NAMALWA (cell line): ENCODE measurements around the gene TCF15.
A peak's percentile ranks its signal among the peaks of the same experiment; 100 is the strongest.

ENCODE experiments used
- DNase-seq: peaks from one replicate; pipeline ENCODE4 v3.0.0-alpha.2; 2015; ENCODE audit warnings: low spot score

Gene TCF15

DNA sequence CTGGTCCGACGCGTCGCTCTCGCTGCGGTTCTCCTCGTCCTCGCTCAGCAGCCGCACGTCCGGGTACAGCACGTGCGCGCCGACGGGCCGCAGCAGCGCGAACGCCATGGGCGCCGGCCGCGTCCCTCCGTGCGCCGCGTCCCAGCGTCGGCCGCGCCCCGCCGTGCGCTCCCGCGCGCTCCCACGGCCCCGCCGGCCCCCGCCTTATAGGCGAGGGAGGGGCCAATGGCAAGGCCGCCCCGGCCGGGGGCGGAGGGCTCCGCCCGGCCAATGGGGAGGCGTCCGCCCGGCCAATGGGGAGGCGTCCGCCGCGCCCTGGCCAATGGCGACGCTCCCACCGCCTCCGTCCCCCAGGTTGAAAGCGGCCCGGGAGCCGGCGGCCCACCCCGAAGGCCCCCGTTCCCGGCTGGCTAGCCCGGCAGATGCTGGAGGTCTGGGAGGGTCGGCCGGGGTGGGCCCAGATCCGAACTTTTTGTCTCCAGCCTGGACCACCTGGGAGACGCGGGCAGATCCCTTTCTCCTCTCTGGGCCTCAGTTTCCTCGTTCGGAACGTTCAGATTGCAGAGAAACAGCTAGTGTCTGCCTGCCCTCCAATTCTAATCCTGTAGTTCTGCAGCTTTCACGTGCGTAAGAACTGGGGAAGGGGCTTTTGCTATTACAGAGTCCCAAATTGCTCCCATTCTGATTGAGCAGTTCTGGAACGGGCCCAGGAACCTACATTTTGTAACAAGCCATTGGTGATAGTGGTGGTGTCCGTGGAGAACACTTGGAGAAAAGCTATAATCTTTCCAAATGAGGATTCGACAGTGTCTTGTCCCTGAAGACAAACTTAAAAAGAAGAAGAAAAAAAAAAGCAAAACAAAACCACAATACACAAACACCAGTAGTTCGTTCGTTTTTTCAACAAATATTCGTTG lies at the start of gene TCF15:
TCF15 (minus strand) TSS at position 180 of the 917 bp plus-strand sequence; CDS start at position 108, 72 bp downstream.
- DNase-seq, result no peak

DNA sequence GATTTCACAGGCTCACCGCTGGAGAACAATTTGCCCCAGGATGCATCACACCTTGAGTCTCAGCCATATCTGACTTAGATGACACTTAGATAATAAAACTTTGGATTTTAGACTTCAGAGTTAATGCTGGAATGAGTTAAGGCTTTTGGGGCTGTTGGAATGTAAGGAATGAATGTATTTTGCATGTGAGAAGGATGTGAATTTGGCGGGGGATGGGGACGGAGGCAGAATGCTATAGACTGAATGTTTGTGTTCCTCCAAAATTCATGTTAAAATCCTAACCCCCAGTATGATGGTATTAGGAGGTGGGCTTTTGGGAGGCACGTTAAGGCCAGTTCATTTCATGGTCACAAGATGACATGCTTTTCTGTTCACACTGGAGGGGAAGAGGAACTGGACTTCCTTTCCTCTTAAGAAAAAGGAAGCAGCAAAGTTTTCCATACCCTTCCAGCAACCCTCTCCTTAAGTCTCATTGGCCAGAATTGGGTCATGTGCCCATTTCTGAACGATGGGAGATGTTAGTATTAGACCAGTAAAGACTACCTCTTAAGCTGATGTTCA lies 48.7 kb upstream of the TCF15 start:
- DNase-seq, result no peak

- no peak for DNase-seq
Measured at GRCh38 chr20:658202-658601, 48.1 kb upstream of the TCF15 start.

- no peak for DNase-seq
Measured at GRCh38 chr20:655726-656624, 45.9 kb upstream of the TCF15 start.

DNA sequence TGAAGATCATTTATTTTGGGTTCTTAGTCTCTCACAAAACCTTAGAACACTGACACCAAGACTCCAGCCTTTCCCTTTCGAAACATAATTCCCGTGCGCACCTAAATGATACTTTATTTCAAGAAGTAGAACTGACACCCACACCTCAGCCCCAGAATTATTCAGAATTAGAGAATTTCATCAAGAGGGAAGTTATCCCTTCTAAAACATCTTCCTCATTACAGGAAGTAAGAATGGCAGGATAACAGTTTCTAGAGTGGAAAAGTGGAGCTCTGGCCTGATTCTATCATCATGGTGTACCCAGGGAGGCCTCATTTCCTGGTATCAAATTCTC lies 44.3 kb upstream of the TCF15 start:
- DNase-seq, result no peak

- DNase-seq, result no peak
Measured at GRCh38 chr20:653590-654416, 43.7 kb upstream of the TCF15 start.

DNA sequence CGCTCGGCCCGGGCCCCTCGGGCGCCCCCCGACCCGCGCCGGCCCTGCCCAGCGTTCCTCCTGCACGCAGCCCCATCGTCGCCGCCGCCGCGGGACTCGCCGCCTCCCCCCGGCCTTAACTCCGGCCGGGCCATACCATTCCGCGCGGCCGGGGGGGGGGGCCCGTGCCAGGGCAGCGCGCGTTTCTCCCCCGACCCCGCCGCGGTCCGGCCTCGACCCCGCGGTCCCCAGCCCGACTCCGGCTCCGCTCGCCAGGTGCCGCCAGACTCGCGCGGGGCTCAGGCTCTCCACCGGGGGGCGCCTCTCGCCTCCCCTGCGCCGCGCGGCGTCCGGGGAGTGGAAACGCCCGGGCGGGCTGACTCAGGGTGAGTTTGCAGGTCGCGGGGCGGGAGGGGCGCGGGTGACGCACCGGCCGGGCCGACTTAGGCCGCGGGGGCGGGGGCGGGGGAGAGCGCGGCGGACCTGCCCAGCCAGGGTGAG lies 43.0 kb upstream of the TCF15 start, which contains the start of gene SRXN1:
SRXN1 (minus strand) TSS at position 91 of the 480 bp plus-strand sequence; CDS start at position 76, 15 bp downstream.
- DNase-seq, result peak; percentile 78

GRCh38 chr20:652615-653109 lies 42.6 kb upstream of the TCF15 start:
- DNase-seq, result no peak

- DNase-seq, result no peak
Measured at GRCh38 chr20:651713-652614, 41.9 kb upstream of the TCF15 start.

DNA sequence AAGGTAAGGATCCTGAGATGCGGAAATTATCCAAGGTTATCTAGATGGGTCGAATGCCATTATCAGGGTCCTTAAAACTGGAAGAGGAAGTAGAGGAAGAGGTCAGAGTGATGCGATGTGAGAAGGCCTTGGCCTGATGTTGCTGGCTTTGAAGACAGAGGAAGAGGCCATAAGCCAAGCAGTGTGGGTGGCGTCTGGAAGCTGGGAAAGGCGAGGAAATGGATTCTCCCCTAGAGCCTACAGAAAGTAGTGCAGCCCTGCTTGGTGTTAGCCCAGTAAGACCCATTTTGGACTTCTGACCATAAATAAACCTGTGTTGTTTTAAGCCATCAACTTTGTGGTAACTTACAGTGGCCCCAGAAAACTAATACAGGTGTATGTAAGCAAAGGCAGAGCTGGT lies 40.8 kb upstream of the TCF15 start:
- no peak for DNase-seq

DNA sequence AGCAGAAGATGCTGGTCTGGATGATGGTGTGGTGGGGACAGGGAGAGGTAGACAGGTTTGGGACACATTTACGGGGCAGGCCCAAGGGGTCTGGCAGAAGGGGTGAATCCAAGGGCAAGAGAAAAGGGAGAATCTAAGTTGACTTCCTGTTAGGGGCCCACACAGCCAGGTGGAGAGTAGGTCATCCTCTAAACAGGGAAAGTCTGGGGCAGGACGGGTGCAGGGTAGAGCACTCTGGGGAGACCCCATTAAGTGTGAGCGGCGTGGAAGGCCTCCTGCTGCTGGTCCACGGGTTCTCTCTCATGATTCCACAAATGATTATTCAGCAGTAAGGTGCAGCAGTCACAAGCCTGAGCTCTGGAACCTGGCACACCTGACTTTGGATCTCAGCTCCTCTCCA lies 40.2 kb upstream of the TCF15 start:
- no peak for DNase-seq

DNA sequence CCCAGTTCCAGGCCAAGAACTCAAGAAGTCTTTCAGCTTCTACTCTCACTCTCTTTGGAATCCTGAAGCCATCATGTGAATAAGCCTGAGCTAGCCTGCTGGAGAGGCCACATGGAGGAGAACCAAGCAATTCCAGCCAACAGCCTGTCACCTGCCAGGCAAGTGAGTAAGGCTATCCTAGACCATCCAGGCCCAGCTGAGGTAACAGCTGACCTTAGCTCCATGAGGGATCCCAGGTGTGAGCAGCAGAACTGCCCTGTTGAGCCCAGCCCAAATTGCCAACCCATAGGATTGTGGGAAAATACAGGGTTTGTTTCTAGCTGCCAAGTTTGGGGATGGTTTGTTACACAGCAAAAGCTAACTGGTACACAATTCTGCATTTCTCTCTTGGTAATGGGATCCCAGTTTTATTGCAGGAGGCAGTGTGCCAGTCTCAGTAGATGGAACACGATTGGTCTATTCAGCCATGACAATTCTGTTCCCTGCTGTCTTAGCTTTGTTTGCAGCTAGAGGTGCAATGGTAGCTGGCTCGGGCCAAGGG lies 37.4 kb upstream of the TCF15 start:
- DNase-seq, result no peak

DNA sequence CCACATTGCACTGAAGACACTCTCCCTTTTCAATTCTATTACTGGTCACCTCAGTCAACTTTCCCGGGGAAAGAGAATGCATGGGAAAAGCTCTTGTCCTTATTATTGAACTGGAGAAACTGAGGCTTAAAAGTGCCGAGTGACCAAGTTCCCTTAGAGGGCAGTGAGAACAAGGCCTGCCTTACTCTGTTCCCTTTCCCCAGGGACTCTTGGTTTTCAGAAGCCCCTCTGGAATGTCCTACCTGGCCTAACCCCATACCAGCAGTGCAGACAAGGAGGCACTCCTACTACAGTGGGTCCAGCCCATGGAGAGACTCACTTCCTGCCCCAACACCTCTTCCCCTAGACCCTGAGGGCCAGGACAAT lies 36.7 kb upstream of the TCF15 start:
- no peak for DNase-seq

DNA sequence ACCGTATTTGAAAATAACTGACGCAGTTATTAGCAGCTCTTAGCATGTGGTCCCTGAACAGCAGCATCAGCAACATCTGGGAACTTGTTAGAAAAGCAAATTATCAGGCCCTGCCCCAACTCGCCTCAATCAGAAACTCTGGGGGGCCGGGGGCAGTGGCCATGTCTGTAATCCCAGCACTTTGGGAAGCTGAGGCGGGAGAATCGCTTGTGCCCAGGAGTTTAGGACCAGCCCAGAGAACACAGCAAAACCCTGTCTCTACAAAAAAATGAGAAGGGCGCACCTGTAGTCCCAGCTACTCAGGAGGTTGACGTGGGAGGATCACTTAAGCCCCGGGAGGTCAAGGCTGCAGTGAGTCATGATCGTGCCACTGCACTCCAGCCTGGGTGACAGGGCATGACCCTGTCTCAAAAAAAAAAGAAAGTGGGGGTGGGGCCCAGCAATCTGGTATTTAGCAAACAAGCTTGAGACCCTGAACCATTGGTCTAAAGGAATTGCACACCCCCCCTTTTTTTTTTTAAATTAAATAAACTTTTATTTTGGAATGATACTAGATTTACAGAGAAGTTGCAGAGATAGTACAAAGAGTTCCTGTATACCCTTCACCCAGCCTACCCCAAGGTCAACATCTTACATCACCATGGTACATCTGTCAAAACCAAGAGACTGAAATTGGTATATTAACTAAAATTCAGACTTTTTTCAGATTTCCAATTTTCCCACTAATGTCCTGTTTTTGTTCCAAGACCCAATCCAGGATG lies 36.2 kb upstream of the TCF15 start:
- no peak for DNase-seq

DNA sequence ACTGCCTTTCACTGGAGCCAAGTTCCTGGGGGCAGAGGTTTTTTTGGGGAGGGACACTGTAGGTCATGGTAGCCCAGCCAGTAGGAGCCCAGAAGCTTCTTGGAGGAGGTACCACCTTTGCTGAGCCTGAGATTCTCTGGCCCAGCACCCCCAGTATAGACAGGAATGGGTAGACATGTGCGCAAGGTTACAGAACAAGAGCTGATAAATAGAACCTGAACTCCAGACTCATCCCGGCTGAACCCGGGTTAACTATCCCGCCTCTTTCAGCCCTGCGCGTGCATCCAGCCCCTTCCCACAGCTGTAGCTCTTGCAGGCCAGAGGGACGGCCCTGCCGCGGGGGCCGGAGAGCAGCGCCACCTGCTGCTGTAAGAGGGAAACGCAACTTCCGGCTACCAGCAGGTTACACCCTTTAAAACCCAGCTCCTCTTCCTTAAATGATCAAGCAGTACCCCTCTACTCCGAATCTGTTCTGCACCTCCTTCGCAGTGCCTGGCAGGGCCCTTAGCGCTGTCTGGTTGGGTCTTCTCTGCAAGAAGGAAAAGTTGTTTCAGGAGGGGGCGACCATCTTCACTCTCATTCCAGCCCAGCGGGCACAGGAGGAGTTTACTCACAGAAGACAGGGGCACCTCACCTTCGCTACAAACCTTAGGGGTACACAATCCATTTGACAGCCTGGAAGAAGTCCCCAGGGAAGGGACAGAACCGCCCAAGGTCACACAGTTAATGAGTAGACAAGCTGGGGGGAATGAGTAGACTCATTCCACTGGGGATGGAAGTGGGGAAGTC lies 35.4 kb upstream of the TCF15 start:
- DNase-seq, result peak; percentile 84

- DNase-seq, result no peak
Measured at GRCh38 chr20:644692-645317, 34.7 kb upstream of the TCF15 start.

GRCh38 chr20:642398-643174 lies 32.5 kb upstream of the TCF15 start:
- no peak for DNase-seq
